IMR-90 (cell line): ENCODE results near the gene MACROD1. TPM values are rescaled to one million over a fixed set of nuclear protein-coding genes. Genes with fewer than 3 reads are reported as not detected.

Experiments used
- ATAC-seq: fragments of 200-7000 bp; cut with Tn5 transposase; 2 replicates; pipeline ENCODE4 v1.9.1; 2020; ENCODE audit warnings: low read depth, mild to moderate bottlenecking, moderate library complexity
- BruUV-seq: library from RNA; stranded (reverse); fragments of 400-500 nt; replicated peaks from 2 replicates; lab custom pipeline; 2021; lab: Mats Ljungman, UMichigan
- CTCF ChIA-PET: fragments of 300-600 bp; formaldehyde crosslinking; extraction: SDS; loops from one replicate; lab custom pipeline; 2021; ENCODE audit warnings: antibody characterized with exemption; lab: Yijun Ruan, JAX
- POLR2A ChIA-PET: fragments of 300-600 bp; sonication (Branson Sonifier 250); formaldehyde crosslinking; loops from one replicate; lab custom pipeline; 2022; ENCODE audit warnings: antibody characterized with exemption; ENCODE audit not compliant: unreplicated experiment; lab: Charles Lee
- DNase-seq: peaks from one replicate; pipeline ENCODE4 v3.0.0; 2013
- H2AFZ ChIP-seq: replicated peaks from 2 replicates; pipeline ENCODE3; 2013; ENCODE audit warnings: low read length, mild to moderate bottlenecking; ENCODE audit not compliant: poor library complexity
- H2AK5ac ChIP-seq: 2 replicates; pipeline ENCODE4 v1.6.1; 2013; ENCODE audit warnings: low read depth, low read length, inconsistent platforms
- H2AK9ac ChIP-seq: replicated peaks from 2 replicates; pipeline ENCODE3; 2013; ENCODE audit warnings: mild to moderate bottlenecking, low read depth, low read length, moderate library complexity; ENCODE audit not compliant: poor library complexity
- H2BK120ac ChIP-seq: 2 replicates; pipeline ENCODE4 v1.6.1; 2013; ENCODE audit warnings: low read depth, low read length, inconsistent platforms
- H2BK15ac ChIP-seq: 3 replicates; pipeline ENCODE4 v1.6.1; 2013; ENCODE audit warnings: low read depth, low read length, inconsistent platforms
- H2BK20ac ChIP-seq: 2 replicates; pipeline ENCODE4 v1.6.1; 2013; ENCODE audit warnings: low read depth, mild to moderate bottlenecking, inconsistent platforms, low read length, moderate library complexity
- H2BK5ac ChIP-seq: 2 replicates; pipeline ENCODE4 v1.6.1; 2013; ENCODE audit warnings: mild to moderate bottlenecking, low read depth, low read length, inconsistent platforms; ENCODE audit not compliant: poor library complexity, severe bottlenecking
- H3K14ac ChIP-seq: replicated peaks from 2 replicates; pipeline ENCODE4 v1.6.1; 2013; ENCODE audit warnings: low read depth, low read length, inconsistent platforms
- H3K18ac ChIP-seq: 2 replicates; pipeline ENCODE4 v1.6.1; 2013; ENCODE audit warnings: low read depth, low read length, control low read depth
- H3K23ac ChIP-seq: 2 replicates; pipeline ENCODE4 v1.6.1; 2013; ENCODE audit warnings: low read depth, low read length, inconsistent platforms
- H3K27ac ChIP-seq: 2 replicates; pipeline ENCODE4 v1.5.1; 2013; ENCODE audit warnings: mild to moderate bottlenecking, control low read depth, low read length; ENCODE audit not compliant: insufficient read depth
- H3K27me3 ChIP-seq: 2 replicates; pipeline ENCODE4 v1.6.1; 2013; ENCODE audit warnings: low read length; ENCODE audit not compliant: control insufficient read depth, insufficient read depth
- H3K36me3 ChIP-seq: 2 replicates; pipeline ENCODE4 v1.6.1; 2013; ENCODE audit warnings: low read length, mixed read lengths; ENCODE audit not compliant: control insufficient read depth, insufficient read depth
- H3K4ac ChIP-seq: 2 replicates; pipeline ENCODE4 v1.6.1; 2013; ENCODE audit warnings: low read depth, low read length, inconsistent platforms
- H3K4me1 ChIP-seq: 2 replicates; pipeline ENCODE4 v1.6.1; 2013; ENCODE audit warnings: low read length, mixed read lengths; ENCODE audit not compliant: control insufficient read depth, insufficient read depth
- H3K4me2 ChIP-seq: 2 replicates; pipeline ENCODE4 v1.6.1; 2013; ENCODE audit warnings: low read depth, mild to moderate bottlenecking, control low read depth, low read length, moderate library complexity
- H3K4me3 ChIP-seq: 2 replicates; pipeline ENCODE4 v1.5.1; 2013; ENCODE audit warnings: low read depth, mild to moderate bottlenecking, control low read depth, low read length, moderate library complexity; ENCODE audit not compliant: insufficient read depth
- H3K56ac ChIP-seq: 2 replicates; pipeline ENCODE4 v1.6.1; 2013; ENCODE audit warnings: low read length, inconsistent platforms; ENCODE audit not compliant: insufficient read depth; ENCODE audit errors: extremely low read depth
- H3K79me1 ChIP-seq, 2 experiments: 2 replicates each; pipeline ENCODE4 v1.6.1; 2013; ENCODE audit warnings: low read length in 2 of 2, inconsistent platforms in 1 of 2, low read depth in 1 of 2
- H3K9ac ChIP-seq: 2 replicates; pipeline ENCODE4 v1.6.1; 2013; ENCODE audit warnings: low read depth, low read length, control low read depth
- H3K9me1 ChIP-seq: 2 replicates; pipeline ENCODE4 v1.6.1; 2013; ENCODE audit warnings: low read length, inconsistent platforms; ENCODE audit not compliant: insufficient read depth
- H3K9me3 ChIP-seq: 2 replicates; pipeline ENCODE4 v1.6.1; 2013; ENCODE audit warnings: low read length; ENCODE audit not compliant: control insufficient read depth, insufficient read depth
- H4K20me1 ChIP-seq: 2 replicates; pipeline ENCODE4 v1.6.1; 2013; ENCODE audit warnings: low read length, inconsistent platforms; ENCODE audit not compliant: insufficient read depth
- H4K5ac ChIP-seq: 2 replicates; pipeline ENCODE4 v1.6.1; 2013; ENCODE audit warnings: mild to moderate bottlenecking, low read depth, low read length, control low read depth
- H4K8ac ChIP-seq, 2 experiments: 2 replicates each; pipeline ENCODE4 v1.6.1; 2013; ENCODE audit warnings: low read depth in 2 of 2, low read length in 2 of 2, control low read depth in 1 of 2, inconsistent platforms in 1 of 2
- H4K91ac ChIP-seq: 2 replicates; pipeline ENCODE4 v1.6.1; 2013; ENCODE audit warnings: low read depth, low read length, inconsistent platforms; ENCODE audit not compliant: insufficient read depth
- BHLHE40 ChIP-seq: fragments of 150-350 bp; IDR thresholded peaks from 2 replicates; pipeline ENCODE4 v1.6.1; 2016; ENCODE audit warnings: mild to moderate bottlenecking, low read depth, low read length
- CEBPB ChIP-seq: IDR thresholded peaks from 2 replicates; pipeline ENCODE4 v1.6.1; 2012; ENCODE audit warnings: low read depth, low read length, improper control_type of control experiment
- CHD1 ChIP-seq: IDR thresholded peaks from 2 replicates; pipeline ENCODE4 v1.6.1; 2012; ENCODE audit warnings: low read depth, low read length, improper control_type of control experiment
- CTCF ChIP-seq: conservative IDR thresholded peaks from 2 replicates; pipeline ENCODE4 v1.5.1; 2012; ENCODE audit warnings: mild to moderate bottlenecking, low read depth, low read length, improper control_type of control experiment
- ELK1 ChIP-seq: fragments of 150-350 bp; IDR thresholded peaks from 2 replicates; pipeline ENCODE4 v1.6.1; 2016; ENCODE audit warnings: low read depth, mild to moderate bottlenecking, low read length, moderate library complexity, borderline replicate concordance
- FOS ChIP-seq: fragments of 150-350 bp; IDR thresholded peaks from 2 replicates; pipeline ENCODE4 v1.6.1; 2016; ENCODE audit warnings: low read depth, low read length
- MAFK ChIP-seq: IDR thresholded peaks from 2 replicates; pipeline ENCODE4 v1.6.1; 2012; ENCODE audit warnings: low read depth, low read length, improper control_type of control experiment
- MAZ ChIP-seq: IDR thresholded peaks from 2 replicates; pipeline ENCODE4 v1.6.1; 2012; ENCODE audit warnings: low read depth, mild to moderate bottlenecking, low read length, improper control_type of control experiment, moderate library complexity, borderline replicate concordance
- MXI1 ChIP-seq: IDR thresholded peaks from 2 replicates; pipeline ENCODE4 v1.6.1; 2012; ENCODE audit warnings: low read depth, mild to moderate bottlenecking, low read length, moderate library complexity, borderline replicate concordance
- NFE2L2 ChIP-seq: fragments of 150-350 bp; IDR thresholded peaks from 2 replicates; pipeline ENCODE4 v1.6.1; 2016; ENCODE audit warnings: low read depth, mild to moderate bottlenecking, low read length
- POLR2A ChIP-seq: IDR thresholded peaks from 2 replicates; pipeline ENCODE4 v1.6.1; 2012; ENCODE audit warnings: mild to moderate bottlenecking, low read depth, low read length
- RAD21 ChIP-seq: IDR thresholded peaks from 2 replicates; pipeline ENCODE4 v1.6.1; 2012; ENCODE audit warnings: low read length, improper control_type of control experiment
- RFX5 ChIP-seq: IDR thresholded peaks from 2 replicates; pipeline ENCODE4 v1.8.0; 2012; ENCODE audit warnings: low read depth, mild to moderate bottlenecking, low read length, moderate library complexity
- SMC3 ChIP-seq: fragments of 150-350 bp; IDR thresholded peaks from 2 replicates; pipeline ENCODE4 v1.6.1; 2016; ENCODE audit warnings: low read depth, mild to moderate bottlenecking, antibody characterized with exemption, low read length, moderate library complexity
- USF2 ChIP-seq: fragments of 150-350 bp; IDR thresholded peaks from 2 replicates; pipeline ENCODE4 v1.6.1; 2017; ENCODE audit warnings: mild to moderate bottlenecking, antibody characterized with exemption, low read length, low read depth
- WGBS, 2 experiments: methylation state at CpG; one replicate each; pipeline versions ENCODE4 v1.1.5 to v1.1.7; 2013; ENCODE audit warnings: missing lambda C conversion rate in 2 of 2; ENCODE audit not compliant: insufficient read length in 1 of 2; ENCODE audit errors: extremely low coverage in 2 of 2; 5-methylcytosine and 5-hydroxymethylcytosine counted together
- dilution Hi-C: fragments of 300-500 bp; cut with HindIII; formaldehyde crosslinking; loops from one replicate; pipeline ENCODE4 v1.14.3; 2018; ENCODE audit warnings: low sequenced_read_pairs; ENCODE audit not compliant: unreplicated experiment
- in situ Hi-C: fragments of 300-500 bp; cut with MboI; formaldehyde crosslinking; loops from 3 replicates; pipeline ENCODE4 v1.14.3; 2019; ENCODE audit warnings: low sequenced_read_pairs, inconsistent platforms, mixed read lengths
- intact Hi-C: fragments of 100-400 bp; cut with micrococcal nuclease; formaldehyde crosslinking; loops from 2 replicates; pipeline ENCODE4 v1.10.0; 2022
- polyA plus RNA-seq, 3 experiments: library from polyadenylated mRNA; depleted of rRNA; stranded (reverse); fragments of >200 nt; gene quantifications; 2 replicates each; pipeline ENCODE4 v1.2.3, GENCODE V29; 2012; ENCODE audit warnings: low replicate concordance in 1 of 3
- total RNA-seq: library from RNA; depleted of rRNA; stranded (reverse); fragments of >200 nt; gene quantifications from 2 replicates; pipeline ENCODE4 v1.2.3, GENCODE V29; 2012

The MACROD1 gene
- total and polyA plus RNA-seq, 2 of the 4 experiments (the other 2 are of a cell fraction) = 2.5 to 9.3 TPM

- BruUV-seq = no TSS peak
- ATAC-seq = no peak
- dilution Hi-C loops = no loop called here
- TF ChIP-seq SMC3 = no peak
- TF ChIP-seq CEBPB = no peak
- TF ChIP-seq CTCF = no peak
- TF ChIP-seq MAFK = no peak
- TF ChIP-seq MXI1 = no peak
- TF ChIP-seq POLR2A = no peak
- TF ChIP-seq ELK1 = no peak
- no peak for TF ChIP-seq MAZ
- TF ChIP-seq CHD1 = no peak
- no peak for TF ChIP-seq NFE2L2
- no peak for TF ChIP-seq RAD21
- no peak for TF ChIP-seq RFX5
- TF ChIP-seq BHLHE40 = no peak
- no peak for TF ChIP-seq USF2
- TF ChIP-seq FOS = no peak
Observed at GRCh38 chr11:64064374-64065140, 101.4 kb downstream of the MACROD1 start.

More at GRCh38 chr11:64064374-64065140, 101.4 kb downstream of the MACROD1 start:
- Histone ChIP-seq H3K27ac (no peak overlapping the region), H3K23ac (no peak overlapping the region), H3K79me1 (no peaks in the 10 kb centered on the region), H3K4me1 (peaks cover 3% of the 10 kb centered on the region; the same call in 1 of the 2 replicates), H3K27me3 (peaks cover 7% of the 10 kb centered on the region; the same call in 1 of the 2 replicates), H2BK20ac (no peak overlapping the region), H2BK15ac (no peak overlapping the region), H3K9ac (no peak overlapping the region), H3K9me1 (peaks cover 3% of the 10 kb centered on the region; the same call in 1 of the 2 replicates), H2AFZ (no peak overlapping the region), H2BK5ac (no peak overlapping the region), H2BK120ac (no peak overlapping the region), H4K20me1 (no peaks in the 10 kb centered on the region; the same call in none of the 2 replicates), H3K9me3 (no peaks in the 10 kb centered on the region), H3K4ac (no peak overlapping the region), H4K8ac (no peak overlapping the region), H3K18ac (no peak overlapping the region), H3K56ac (no peak overlapping the region), H2AK9ac (no peak overlapping the region), H4K5ac (no peak overlapping the region), H3K14ac (no peak overlapping the region), H3K4me2 (no peak overlapping the region), H4K91ac (no peak overlapping the region), H3K36me3 (no peaks in the 10 kb centered on the region), H3K4me3 (no peak overlapping the region), H2AK5ac (no peak overlapping the region)
- ChIA-PET CTCF (no interaction called here), POLR2A (no interaction called here)
- in situ Hi-C loops (no loop called here), intact Hi-C loops (no loop called here)
- DNase-seq = no peak
- whole genome bisulfite sequencing, 2 experiments = 68% methylated on average over 8 of the region's 17 CpGs; no CpG with 5 or more reads in 1 of the 2 experiments
